Activated naive CD8-positive, alpha-beta T cell treated with anti-CD3 and anti-CD28 coated beads, Interleukin-2, amount 50 U/mL, for 24 hours (primary cell): ENCODE measurements around the gene TIMM13.
A peak's percentile ranks its signal among the peaks of the same experiment; 100 is the strongest.
"Not testable (repeated sequence)": the region's sequence is repeated elsewhere in the genome, so short reads cannot be mapped to it uniquely, and the experiment has no call there.

Source experiments
- ATAC-seq: fragments of 150-1000 bp; cut with Tn5 transposase; one replicate; pipeline ENCODE4 v1.10.0; 2021
- DNase-seq: peaks from one replicate; pipeline ENCODE4 v3.0.0; 2021
- H3K27ac Mint-ChIP-seq: one replicate; pipeline ENCODE4 v1.8.0; 2021; ENCODE audit warnings: mild to moderate bottlenecking, mixed read lengths
- H3K27me3 Mint-ChIP-seq: one replicate; pipeline ENCODE4 v1.8.0; 2021; ENCODE audit warnings: mixed read lengths
- H3K36me3 Mint-ChIP-seq: one replicate; pipeline ENCODE4 v1.8.0; 2021; ENCODE audit warnings: low read depth, mixed read lengths
- H3K4me1 Mint-ChIP-seq: one replicate; pipeline ENCODE4 v1.8.0; 2021; ENCODE audit warnings: mixed read lengths
- H3K4me3 Mint-ChIP-seq: one replicate; pipeline ENCODE4 v1.8.0; 2021; ENCODE audit warnings: mild to moderate bottlenecking, moderate library complexity, mixed read lengths
- H3K9me3 Mint-ChIP-seq: one replicate; pipeline ENCODE4 v1.8.0; 2021; ENCODE audit warnings: mixed read lengths

The TIMM13 gene

DNA sequence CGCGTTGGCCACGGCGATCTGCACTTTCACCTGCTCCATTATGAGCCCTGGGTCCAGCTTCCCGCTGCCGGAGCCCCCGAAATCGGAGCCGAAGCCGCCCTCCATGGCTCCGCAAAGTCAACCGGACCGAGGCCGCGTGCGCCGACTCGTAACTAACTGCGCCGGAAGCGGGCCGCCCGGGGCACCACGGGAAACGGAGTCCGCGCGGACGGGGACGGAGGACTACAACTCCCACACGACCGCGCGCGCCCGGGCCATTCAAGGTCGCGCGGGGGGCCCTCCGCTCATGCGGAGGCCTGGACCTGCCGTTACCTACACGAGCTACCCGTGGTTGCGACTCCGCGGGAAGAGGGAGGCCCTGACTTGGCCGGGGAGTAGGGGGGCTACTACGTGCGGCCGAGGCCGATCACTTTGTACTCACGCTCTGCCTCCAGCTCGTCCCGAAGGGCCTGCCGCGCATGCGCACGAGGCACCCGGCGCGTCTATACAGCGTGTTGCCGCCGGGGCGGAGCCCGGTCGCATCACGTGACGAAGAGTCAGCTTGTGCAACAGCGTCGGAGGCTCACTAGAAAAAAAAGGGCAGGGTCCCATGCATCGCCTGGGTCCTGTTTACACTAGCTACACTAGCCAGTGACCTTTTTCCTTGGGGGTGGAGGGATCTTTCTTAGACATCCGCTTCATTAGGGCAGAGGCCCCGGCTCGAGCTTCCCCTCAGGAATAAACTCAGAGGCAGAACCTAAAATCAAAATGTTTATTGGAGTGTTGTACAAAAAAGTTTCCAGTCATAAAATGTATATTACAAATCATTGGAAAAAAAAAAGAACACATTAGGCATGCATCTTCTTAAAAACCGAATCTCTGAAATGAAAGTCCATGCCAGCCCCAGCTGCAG, at the start of gene TIMM13:
Gene TIMM13 (minus strand): TSS at position 158 of the 892 bp plus-strand sequence. CDS start 53 bp downstream, at position 105.
- ATAC-seq (peak; percentile 86), DNase-seq (peak; percentile 97)
- Mint-ChIP-seq H3K9me3 (no peaks in the 10 kb centered on the region), H3K4me1 (peaks cover 12% of the 10 kb centered on the region), H3K27ac (peak within 1 kb of the TSS; percentile 99), H3K4me3 (peak within 1 kb of the TSS; percentile 92), H3K27me3 (peaks cover 3% of the 10 kb centered on the region), H3K36me3 (peaks cover 19% of the 10 kb centered on the region)

DNA sequence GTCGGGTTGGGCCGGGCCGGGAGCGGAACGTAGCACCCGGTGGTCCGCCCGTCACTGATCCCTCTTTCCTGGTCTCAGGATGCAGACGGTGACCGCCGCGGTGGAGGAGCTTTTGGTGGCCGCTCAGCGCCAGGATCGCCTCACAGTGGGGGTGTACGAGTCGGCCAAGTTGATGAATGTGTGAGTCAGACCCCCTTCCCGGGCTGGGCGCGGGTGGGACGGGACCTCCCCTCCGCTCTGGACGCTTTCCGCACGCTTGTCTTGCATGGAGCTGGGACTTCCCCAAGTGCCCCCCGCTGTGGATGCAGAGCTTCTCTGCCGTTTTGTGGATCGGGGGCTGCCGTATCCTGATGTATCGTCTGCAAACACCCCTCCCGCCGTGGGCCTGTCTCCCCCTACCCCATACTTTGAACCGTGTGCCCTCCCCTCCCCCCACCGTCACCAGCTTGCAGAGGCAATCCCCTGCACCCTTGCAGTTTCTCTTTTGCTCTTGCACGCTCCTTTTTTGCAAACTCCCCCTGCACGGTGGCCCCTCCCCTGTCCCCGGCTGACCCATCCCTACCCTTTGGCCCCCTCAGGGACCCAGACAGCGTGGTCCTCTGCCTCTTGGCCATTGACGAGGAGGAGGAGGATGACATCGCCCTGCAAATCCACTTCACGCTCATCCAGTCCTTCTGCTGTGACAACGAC, 49.2 kb upstream of the TIMM13 start:
- DNase-seq (peak; percentile 85), ATAC-seq (peak; percentile 48)
- H3K4me3 Mint-ChIP-seq, result peak overlapping the region; percentile 95
- H3K27me3 Mint-ChIP-seq, result peaks cover 8% of the 10 kb centered on the region
- H3K9me3 Mint-ChIP-seq, result peaks cover 3% of the 10 kb centered on the region
- peaks cover 39% of the 10 kb centered on the region for H3K4me1 Mint-ChIP-seq
- peak overlapping the region; percentile 96 for H3K27ac Mint-ChIP-seq
- H3K36me3 Mint-ChIP-seq, result peaks cover 29% of the 10 kb centered on the region

DNA sequence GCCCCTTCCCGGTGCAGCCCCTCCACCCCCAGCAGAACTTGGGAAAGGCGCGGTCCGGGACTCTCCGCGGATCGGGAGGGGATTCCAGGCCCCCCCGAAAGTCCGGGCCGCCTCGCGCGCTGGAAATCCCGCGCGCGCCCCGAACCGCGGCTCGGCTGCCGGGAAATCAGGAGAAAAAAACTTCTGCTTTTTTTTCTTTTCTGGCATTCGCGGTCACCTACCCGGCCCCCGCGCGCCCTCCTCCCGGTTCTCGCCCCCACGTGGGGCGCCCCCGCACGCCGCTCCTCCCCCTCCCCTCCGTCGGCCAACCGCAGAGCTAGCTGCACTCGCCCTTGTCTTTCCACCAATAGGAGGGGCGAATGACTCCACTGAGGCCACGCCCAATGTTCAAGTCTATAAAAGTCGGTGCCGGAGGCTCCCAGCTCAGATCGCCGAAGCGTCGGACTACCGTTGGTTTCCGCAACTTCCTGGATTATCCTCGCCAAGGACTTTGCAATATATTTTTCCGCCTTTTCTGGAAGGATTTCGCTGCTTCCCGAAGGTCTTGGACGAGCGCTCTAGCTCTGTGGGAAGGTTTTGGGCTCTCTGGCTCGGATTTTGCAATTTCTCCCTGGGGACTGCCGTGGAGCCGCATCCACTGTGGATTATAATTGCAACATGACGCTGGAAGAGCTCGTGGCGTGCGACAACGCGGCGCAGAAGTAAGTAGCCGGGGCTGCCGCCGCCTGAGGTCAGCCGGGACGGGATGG, 48.5 kb upstream of the TIMM13 start, which contains the start of gene GADD45B:
Gene GADD45B (plus strand): TSS at position 426 of the 749 bp plus-strand sequence. CDS start 232 bp downstream, at position 658.
- Mint-ChIP-seq H3K4me3 (peak within 1 kb of the TSS; percentile 95), H3K27me3 (peaks cover 6% of the 10 kb centered on the region), H3K9me3 (no peaks in the 10 kb centered on the region), H3K36me3 (peaks cover 29% of the 10 kb centered on the region), H3K4me1 (peaks cover 41% of the 10 kb centered on the region), H3K27ac (peak within 1 kb of the TSS; percentile 96)
- DNase-seq (peak; percentile 98), ATAC-seq (peak; percentile 18)

DNA sequence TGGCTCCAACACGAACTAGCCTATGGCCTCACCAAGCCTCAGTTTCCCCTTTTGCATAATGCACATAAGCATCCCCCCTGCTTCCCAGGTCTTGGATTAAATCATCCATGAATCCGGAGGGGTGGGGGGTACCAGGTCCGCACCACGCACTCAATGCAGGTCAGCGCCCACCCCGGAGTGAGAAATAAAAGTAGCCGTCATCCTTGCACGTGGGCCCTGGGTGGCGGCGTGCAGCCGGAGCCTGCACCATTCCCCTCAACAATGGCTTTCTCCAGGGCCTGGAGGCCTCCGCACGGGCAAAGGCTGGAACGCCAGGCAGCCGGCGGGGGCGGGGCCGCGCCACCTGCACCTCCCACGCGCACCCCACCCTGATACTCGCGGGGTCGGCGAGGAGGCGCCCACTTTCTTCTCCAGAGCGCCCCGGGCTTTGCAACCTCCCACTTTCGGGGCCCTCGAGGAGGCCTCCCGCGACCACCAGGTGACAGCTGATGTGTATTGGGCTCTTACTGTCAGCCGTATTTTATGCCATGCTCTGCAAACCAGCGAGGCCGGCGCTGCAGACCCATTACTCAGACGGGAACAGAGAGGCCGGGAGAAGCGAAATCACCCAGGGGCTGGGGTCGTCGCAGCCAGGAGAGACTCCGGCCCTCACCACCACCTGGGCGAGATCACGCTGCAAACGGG, 47.8 kb upstream of the TIMM13 start:
- H3K4me1 Mint-ChIP-seq, result peaks cover 38% of the 10 kb centered on the region
- H3K9me3 Mint-ChIP-seq, result no peaks in the 10 kb centered on the region
- peaks cover 6% of the 10 kb centered on the region for H3K27me3 Mint-ChIP-seq
- H3K36me3 Mint-ChIP-seq, result peaks cover 29% of the 10 kb centered on the region
- peak; percentile 42 for ATAC-seq
- peak; percentile 76 for DNase-seq
- H3K27ac Mint-ChIP-seq, result peak overlapping the region; percentile 91
- H3K4me3 Mint-ChIP-seq, result peak overlapping the region; percentile 95

DNA sequence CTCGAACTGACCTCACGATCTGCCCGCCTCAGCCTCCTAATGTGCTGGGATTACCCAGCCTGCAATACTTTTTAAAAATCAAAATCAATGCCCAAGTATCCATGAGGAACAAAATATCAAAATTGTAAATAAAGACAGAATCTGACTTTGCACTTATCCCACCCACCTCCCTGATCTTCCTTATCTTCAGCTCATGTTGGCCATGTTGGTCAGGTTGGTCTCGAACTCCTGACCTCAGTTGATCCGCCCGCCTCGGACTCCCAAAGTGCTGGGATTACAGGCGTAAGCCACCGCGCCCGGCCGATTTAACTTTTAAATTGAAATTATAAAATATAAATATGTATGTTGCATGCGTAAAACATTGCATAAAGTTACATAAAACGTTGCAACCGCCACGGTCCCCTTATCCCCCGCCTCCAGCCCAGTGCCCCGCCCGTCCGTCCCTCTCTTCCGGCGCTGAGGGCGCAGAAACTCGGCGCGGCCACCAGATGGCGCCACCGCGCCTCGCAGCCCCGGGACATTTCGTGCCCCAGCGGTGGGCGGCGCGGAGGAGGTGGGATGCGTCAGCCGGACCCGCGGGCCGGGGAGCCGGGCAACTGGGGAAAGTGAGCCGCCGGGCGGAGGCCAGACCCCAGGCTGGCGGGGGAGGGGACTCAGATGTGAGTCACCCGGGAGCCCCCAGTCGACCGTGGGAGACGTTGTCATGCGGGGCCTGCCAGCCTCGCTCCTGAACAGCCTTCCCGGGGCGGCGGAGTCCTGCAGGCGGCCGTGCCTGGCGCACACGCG, 47.0 kb upstream of the TIMM13 start:
- Mint-ChIP-seq H3K4me1 (peaks cover 35% of the 10 kb centered on the region), H3K27me3 (peaks cover 7% of the 10 kb centered on the region), H3K36me3 (peaks cover 29% of the 10 kb centered on the region), H3K4me3 (peak overlapping the region; percentile 95), H3K9me3 (no peaks in the 10 kb centered on the region), H3K27ac (peak overlapping the region; percentile 91)
- ATAC-seq (peak; percentile 38), DNase-seq (peak; percentile 95)

DNA sequence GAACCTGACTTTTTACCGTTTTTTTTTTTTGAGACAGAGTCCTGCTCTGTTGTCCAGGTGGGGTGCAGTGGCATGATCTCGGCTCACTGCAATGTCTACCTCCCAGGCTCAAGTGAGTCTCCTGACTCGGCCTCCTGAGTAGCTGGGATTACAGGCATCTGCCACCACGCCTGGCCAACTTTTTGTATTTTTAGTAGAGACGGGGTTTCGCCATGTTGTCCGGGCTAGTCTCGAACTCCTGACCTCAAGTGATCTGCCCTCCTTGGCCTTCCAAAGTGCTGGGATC, 42.5 kb upstream of the TIMM13 start:
- not testable (repeated sequence) for H3K4me3 Mint-ChIP-seq, H3K27me3 Mint-ChIP-seq, H3K36me3 Mint-ChIP-seq, DNase-seq, H3K9me3 Mint-ChIP-seq, ATAC-seq, H3K27ac Mint-ChIP-seq
- H3K4me1 Mint-ChIP-seq, result peaks cover 22% of the 10 kb centered on the region

DNA sequence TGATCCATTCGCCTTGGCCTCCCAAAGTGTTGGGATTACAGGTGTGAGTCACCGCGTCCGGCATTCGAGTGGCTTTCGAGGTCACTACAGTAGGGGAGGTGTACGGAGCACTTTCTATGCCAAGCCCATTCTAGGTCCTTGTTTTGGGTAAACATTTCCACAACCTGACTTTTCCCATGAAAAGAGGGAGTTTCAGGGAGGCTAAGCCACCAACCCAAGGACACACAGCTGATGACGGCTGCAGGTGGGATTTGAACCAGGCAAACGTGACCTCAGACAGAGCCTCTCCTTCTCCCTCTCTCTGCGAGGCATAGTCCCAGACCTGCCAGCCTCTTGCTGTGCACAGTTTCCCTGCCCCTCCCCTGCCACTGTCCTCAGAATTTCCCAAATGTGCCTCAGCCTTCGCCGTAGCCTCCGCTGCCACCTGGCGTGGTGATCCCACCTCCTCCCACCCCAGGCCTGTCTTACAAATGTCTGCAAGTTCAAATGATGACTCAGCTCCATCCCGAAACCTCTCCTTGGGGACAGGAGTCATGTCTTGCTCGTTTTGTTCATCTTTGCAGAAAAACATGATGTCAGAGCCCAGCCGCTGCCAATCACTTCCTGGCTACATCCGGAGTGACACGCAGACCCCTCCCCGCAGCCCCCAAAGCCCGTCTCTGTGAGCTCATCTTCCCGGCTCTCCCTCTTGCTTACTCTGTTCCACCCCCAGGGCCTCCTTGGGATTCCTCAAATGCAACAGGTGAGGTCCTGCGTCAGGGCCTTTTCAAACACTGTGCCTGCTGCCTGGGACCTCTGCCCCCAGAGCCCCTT, 41.9 kb upstream of the TIMM13 start:
- Mint-ChIP-seq H3K27me3 (peaks cover 5% of the 10 kb centered on the region), H3K4me3 (no peak overlapping the region), H3K4me1 (peaks cover 20% of the 10 kb centered on the region), H3K27ac (no peak overlapping the region), H3K36me3 (no peaks in the 10 kb centered on the region), H3K9me3 (no peaks in the 10 kb centered on the region)
- ATAC-seq (peak; percentile 86), DNase-seq (peak; percentile 52)

DNA sequence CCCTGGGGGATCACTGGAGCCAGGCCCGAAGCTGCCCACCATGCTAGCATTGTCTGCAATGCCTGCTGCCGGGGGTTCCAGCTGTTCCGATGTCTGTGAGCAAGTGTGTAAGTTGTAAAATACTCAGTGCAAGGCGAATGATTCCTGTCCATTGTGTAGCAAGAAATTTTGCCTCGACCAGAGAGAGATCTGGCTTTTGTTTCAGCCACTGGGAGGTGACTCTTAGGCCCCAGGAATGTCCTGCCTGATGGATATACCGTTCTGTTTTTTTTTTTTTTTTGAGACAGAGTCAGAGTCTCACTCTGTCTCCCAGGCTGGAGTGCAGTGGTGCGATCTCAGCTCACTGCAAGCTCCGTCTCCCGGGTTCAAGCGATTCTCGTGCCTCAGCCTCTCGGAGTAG, 41.2 kb upstream of the TIMM13 start:
- peaks cover 5% of the 10 kb centered on the region for H3K27me3 Mint-ChIP-seq
- H3K4me3 Mint-ChIP-seq, result no peak overlapping the region
- H3K27ac Mint-ChIP-seq, result no peak overlapping the region
- no peaks in the 10 kb centered on the region for H3K36me3 Mint-ChIP-seq
- DNase-seq (no peak), ATAC-seq (no peak)
- peaks cover 17% of the 10 kb centered on the region for H3K4me1 Mint-ChIP-seq
- no peaks in the 10 kb centered on the region for H3K9me3 Mint-ChIP-seq

DNA sequence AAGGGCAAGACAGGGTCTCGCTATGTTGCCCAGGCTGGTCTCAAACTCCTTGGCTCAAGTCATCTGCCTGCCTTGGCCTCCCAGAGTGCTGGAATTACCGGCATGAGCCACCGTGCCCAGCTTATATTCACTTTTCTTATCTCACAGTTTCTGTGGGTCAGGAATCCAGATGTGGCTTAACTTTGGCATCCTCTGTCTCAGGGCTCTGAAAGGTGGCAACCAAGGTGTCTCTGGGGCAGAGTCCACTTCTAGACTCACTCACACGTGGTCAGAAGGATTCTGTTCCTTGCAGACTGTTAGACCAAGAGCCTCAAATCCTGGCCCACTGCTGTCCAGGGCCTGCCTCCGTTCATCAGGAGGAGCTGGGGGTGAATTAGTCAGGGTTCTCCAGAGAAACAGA, 37.0 kb upstream of the TIMM13 start:
- H3K4me1 Mint-ChIP-seq, result peaks cover 22% of the 10 kb centered on the region
- H3K27ac Mint-ChIP-seq, result no peak overlapping the region
- ATAC-seq (no peak), DNase-seq (no peak)
- no peaks in the 10 kb centered on the region for H3K36me3 Mint-ChIP-seq
- H3K9me3 Mint-ChIP-seq, result no peaks in the 10 kb centered on the region
- peaks cover 5% of the 10 kb centered on the region for H3K27me3 Mint-ChIP-seq
- H3K4me3 Mint-ChIP-seq, result no peak overlapping the region

DNA sequence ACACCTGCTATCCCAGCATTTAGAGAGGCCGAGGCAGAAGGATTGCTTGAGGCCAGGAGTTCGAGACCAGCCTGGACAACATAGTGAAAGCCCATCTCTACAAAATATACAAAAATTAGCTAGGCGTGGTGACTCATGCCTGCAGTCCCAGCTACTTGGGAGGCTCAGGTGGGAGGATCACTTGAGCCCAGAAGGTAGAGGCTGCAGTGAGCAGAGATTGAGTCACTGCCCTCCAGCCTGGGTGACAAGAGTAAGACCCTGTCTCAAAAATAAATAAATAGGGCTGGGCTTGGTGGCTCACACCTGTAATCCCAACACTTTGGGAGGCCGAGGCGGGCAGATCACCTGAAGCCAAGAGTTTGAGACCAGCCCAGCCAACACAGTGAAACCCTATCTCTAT, 36.3 kb upstream of the TIMM13 start:
- H3K27me3 Mint-ChIP-seq, H3K27ac Mint-ChIP-seq, ATAC-seq, H3K9me3 Mint-ChIP-seq, DNase-seq, H3K4me3 Mint-ChIP-seq, H3K36me3 Mint-ChIP-seq: not testable (repeated sequence)
- peaks cover 15% of the 10 kb centered on the region for H3K4me1 Mint-ChIP-seq

DNA sequence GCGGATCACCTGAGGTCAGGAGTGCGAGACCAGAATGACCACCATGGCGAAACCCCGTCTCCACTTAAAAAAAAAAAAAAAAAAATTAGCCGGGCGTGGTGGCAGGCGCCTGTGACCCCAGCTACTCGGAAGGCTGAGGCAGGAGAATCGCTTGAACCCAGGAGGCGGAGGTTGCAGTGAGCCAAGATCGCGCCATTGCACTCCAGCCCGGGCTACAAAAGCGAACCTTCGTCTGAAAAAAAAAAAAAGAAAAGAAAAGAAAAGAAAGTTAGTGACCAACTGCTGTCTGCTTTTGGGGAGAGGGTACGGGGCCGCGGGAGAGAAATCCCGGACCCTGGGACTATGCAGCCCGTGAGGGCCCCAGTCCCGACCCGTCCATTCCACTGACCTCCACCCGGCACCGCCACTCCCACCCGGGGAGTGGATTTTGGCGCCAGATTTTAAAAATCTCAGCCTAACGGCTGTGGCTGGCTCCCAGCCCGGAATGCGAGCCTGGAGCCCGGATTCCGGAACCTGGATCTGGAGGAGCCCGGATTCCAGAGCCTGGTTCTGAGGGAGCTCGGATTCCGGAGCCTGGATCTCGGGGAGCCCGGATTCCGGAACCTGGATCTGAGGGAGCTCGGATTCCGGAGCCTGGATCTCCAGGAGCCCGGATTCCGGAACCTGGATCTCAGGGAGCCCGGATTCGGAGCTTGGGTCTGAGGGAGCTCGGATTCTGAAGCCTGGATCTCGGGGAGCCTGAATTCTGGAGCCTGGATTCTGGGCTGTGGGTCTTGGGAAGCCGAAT, 35.4 kb upstream of the TIMM13 start:
- Mint-ChIP-seq H3K4me1 (peaks cover 13% of the 10 kb centered on the region), H3K36me3 (no peaks in the 10 kb centered on the region), H3K9me3 (no peaks in the 10 kb centered on the region), H3K27ac (no peak overlapping the region), H3K4me3 (peak overlapping the region; percentile 83), H3K27me3 (peaks cover 4% of the 10 kb centered on the region)
- ATAC-seq (no peak), DNase-seq (no peak)
